B cell (primary cell): ENCODE data around the gene CACNA2D3. TPM values are rescaled to one million over a fixed set of nuclear protein-coding genes. Genes with fewer than 3 reads are reported as not detected.

Experiments
- ATAC-seq: fragments of 200-7000 bp; cut with Tn5 transposase; one replicate; pipeline ENCODE4 v1.10.0; 2021; ENCODE audit warnings: low read depth, mild to moderate bottlenecking, moderate number of reproducible peaks, moderate library complexity
- CTCF ChIA-PET: fragments of 350-600 bp; sonication (Branson Sonifier 250); formaldehyde crosslinking; loops from one replicate; lab custom pipeline; 2021; ENCODE audit warnings: antibody characterized with exemption, inconsistent platforms; lab: Charles Lee
- POLR2A ChIA-PET: fragments of 350-600 bp; sonication (Branson Sonifier 250); formaldehyde crosslinking; loops from one replicate; lab custom pipeline; 2021; ENCODE audit warnings: antibody characterized with exemption; lab: Charles Lee
- DNase-seq: peaks from one replicate; pipeline ENCODE4 v3.0.0; 2013
- H2AFZ ChIP-seq: 2 replicates; pipeline ENCODE4 v1.6.1; 2012; ENCODE audit warnings: mild to moderate bottlenecking, low read depth, low read length; ENCODE audit not compliant: insufficient read depth, poor library complexity, severe bottlenecking
- H3K27ac ChIP-seq, 2 donors: 1 replicate in 1 of 2; 2 replicates in 1 of 2; pipeline ENCODE4 v1.5.1; 2012 to 2013; ENCODE audit warnings: low read length in 2 of 2, mild to moderate bottlenecking in 2 of 2, moderate library complexity in 1 of 2
- H3K27me3 ChIP-seq, 4 experiments: fragments of 200-600 bp in 1 of 4; sonication (generic) in 1 of 4; replicated peaks in 1 of 4; 1 replicate in 2 of 4; 2 replicates in 2 of 4; pipeline versions ENCODE4 v1.6.1 to v1.7.0; 2013 to 2016; ENCODE audit warnings: low read length in 3 of 4, mild to moderate bottlenecking in 2 of 4, mixed read lengths in 1 of 4, moderate library complexity in 1 of 4; ENCODE audit not compliant: insufficient read depth in 4 of 4, control insufficient read depth in 3 of 4; ENCODE audit errors: control extremely low read depth in 1 of 4
- H3K36me3 ChIP-seq, 2 experiments: replicated peaks in 1 of 2; 1 replicate in 1 of 2; 2 replicates in 1 of 2; pipeline versions ENCODE4 v1.6.1 to v1.7.1; 2013; ENCODE audit warnings: low read length in 1 of 2; ENCODE audit not compliant: insufficient read depth in 2 of 2, control insufficient read depth in 1 of 2; ENCODE audit errors: control extremely low read depth in 1 of 2, extremely low read depth in 1 of 2
- H3K4me1 ChIP-seq, 2 donors: fragments of 200-600 bp in 1 of 2; sonication (generic) in 1 of 2; 1 replicate in 1 of 2; 2 replicates in 1 of 2; pipeline versions ENCODE4 v1.5.1 to v1.6.1; 2013 to 2017; ENCODE audit warnings: low read length in 2 of 2; ENCODE audit not compliant: control insufficient read depth in 2 of 2, insufficient read depth in 2 of 2
- H3K4me2 ChIP-seq: replicated peaks from 2 replicates; pipeline ENCODE3; 2012; ENCODE audit warnings: mild to moderate bottlenecking, low read depth, low read length; ENCODE audit not compliant: poor library complexity, severe bottlenecking
- H3K4me3 ChIP-seq, 5 experiments: fragments of 200-600 bp in 1 of 5; sonication (generic) in 1 of 5; 1 replicate in 3 of 5; 2 replicates in 2 of 5; pipeline versions ENCODE4 v1.5.1 to v1.7.0; 2011 to 2016; ENCODE audit warnings: low read length in 4 of 5, mild to moderate bottlenecking in 4 of 5, low read depth in 2 of 5, control low read depth in 1 of 5, moderate library complexity in 1 of 5; ENCODE audit not compliant: insufficient read depth in 1 of 5; ENCODE audit errors: control extremely low read depth in 1 of 5, extremely low read depth in 1 of 5
- H3K79me2 ChIP-seq: fragments of 200-600 bp; sonication (generic); one replicate; pipeline ENCODE4 v1.6.0; 2016; ENCODE audit warnings: low read length; ENCODE audit not compliant: control insufficient read depth, insufficient read depth
- H3K9ac ChIP-seq: fragments of 200-600 bp; sonication (generic); 2 replicates; pipeline ENCODE4 v1.6.1; 2017; ENCODE audit warnings: mild to moderate bottlenecking, low read length, moderate library complexity
- H3K9me3 ChIP-seq, 3 donors: one replicate each; pipeline versions ENCODE4 v1.6.1 to v1.7.1; 2013; ENCODE audit warnings: low read length in 2 of 3; ENCODE audit not compliant: control insufficient read depth in 2 of 3, insufficient read depth in 1 of 3; ENCODE audit errors: control extremely low read depth in 1 of 3
- H4K20me1 ChIP-seq: 2 replicates; pipeline ENCODE4 v1.6.0; 2012; ENCODE audit warnings: mild to moderate bottlenecking, low read length; ENCODE audit not compliant: insufficient read depth, control insufficient read depth, poor library complexity, severe bottlenecking
- H3K27ac Mint-ChIP-seq: one replicate; pipeline ENCODE4 v1.8.0; 2021; ENCODE audit warnings: mixed read lengths
- H3K27me3 Mint-ChIP-seq: one replicate; pipeline ENCODE4 v1.8.0; 2021; ENCODE audit warnings: mixed read lengths
- H3K4me1 Mint-ChIP-seq: one replicate; pipeline ENCODE4 v1.8.0; 2021; ENCODE audit warnings: mixed read lengths
- H3K4me3 Mint-ChIP-seq: one replicate; pipeline ENCODE4 v1.8.0; 2021; ENCODE audit warnings: mixed read lengths
- H3K9me3 Mint-ChIP-seq: one replicate; pipeline ENCODE4 v1.8.0; 2022; ENCODE audit warnings: mixed read lengths; ENCODE audit not compliant: insufficient read depth
- EZH2 ChIP-seq: IDR thresholded peaks from 2 replicates; pipeline ENCODE4 v1.6.1; 2012; ENCODE audit warnings: borderline replicate concordance, low read depth, mild to moderate bottlenecking, moderate library complexity, low read length; ENCODE audit not compliant: insufficient read depth, poor library complexity, severe bottlenecking
- WGBS: methylation state at CpG from one replicate; pipeline ENCODE4 v1.1.5; 2013; ENCODE audit warnings: missing lambda C conversion rate; ENCODE audit not compliant: insufficient coverage; 5-methylcytosine and 5-hydroxymethylcytosine counted together
- intact Hi-C: fragments of 100-400 bp; cut with micrococcal nuclease; formaldehyde crosslinking; loops from one replicate; pipeline ENCODE4 v1.10.0; 2022
- polyA plus RNA-seq: library from polyadenylated mRNA; depleted of rRNA; stranded (reverse); fragments of >200 nt; gene quantifications from 2 replicates; pipeline ENCODE4 v1.2.3, GENCODE V29; 2012
- total RNA-seq, 2 donors: library from RNA; stranded (reverse); fragments of 120-200 nt in 1 of 2; gene quantifications; 1 replicate in 1 of 2; 2 replicates in 1 of 2; pipeline versions ENCODE4 v1.2.3 to v1.2.4, GENCODE V29; 2013 to 2022
- TF ChIP-seq, protein P1 (sequence below): fragments of 200-600 bp; IDR thresholded peaks from one replicate; pipeline ENCODE4 v1.8.0; 2022; ENCODE audit warnings: antibody characterized with exemption, mild to moderate bottlenecking

Gene CACNA2D3
- total and polyA plus RNA-seq, 2 donors (not counting 1 experiment from before 2014, with no cell fraction given): not detected

DNA sequence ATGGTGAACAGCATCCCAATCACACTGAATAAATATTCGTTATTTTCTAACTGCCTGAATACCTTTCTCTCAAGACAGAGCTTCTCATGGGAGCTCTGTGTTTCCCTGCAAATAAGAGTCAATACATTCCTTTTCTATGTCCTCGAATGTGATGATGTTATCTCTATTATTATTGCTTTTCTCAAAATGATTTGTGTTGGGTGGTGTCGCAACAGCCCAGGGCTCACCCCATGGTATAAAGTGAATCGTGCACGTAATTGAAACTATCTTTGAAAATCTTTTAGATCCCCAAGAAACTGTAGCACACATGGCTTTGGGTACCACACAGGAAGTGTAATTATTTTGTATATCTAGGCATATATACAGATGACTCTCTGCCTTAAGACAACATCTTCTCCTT is 996.1 kb downstream of the CACNA2D3 start:
- H3K4me2 ChIP-seq: no peak overlapping the region
- Mint-ChIP-seq H3K9me3 (no peaks in the 10 kb centered on the region), H3K27me3 (no peaks in the 10 kb centered on the region), H3K27ac (no peak overlapping the region), H3K4me1 (no peaks in the 10 kb centered on the region), H3K4me3 (no peak overlapping the region)
- no peak overlapping the region for H3K9ac ChIP-seq
- no peaks in the 10 kb centered on the region for H3K27me3 ChIP-seq
- no CpG with 5 or more reads among the region's 5 CpGs for WGBS
- H4K20me1 ChIP-seq: no peaks in the 10 kb centered on the region
- H3K4me1 ChIP-seq: no peaks in the 10 kb centered on the region
- no peaks in the 10 kb centered on the region for H3K36me3 ChIP-seq
- H3K79me2 ChIP-seq: no peaks in the 10 kb centered on the region
- intact Hi-C loops: no loop called here
- no peak overlapping the region for H3K4me3 ChIP-seq
- H3K27ac ChIP-seq: no peak overlapping the region
- H2AFZ ChIP-seq: no peak overlapping the region
- ATAC-seq (no peak), DNase-seq (no peak)
- ChIA-PET POLR2A (no interaction called here), CTCF (no interaction called here)
- peaks cover 0 to 3% (median 0%) of the 10 kb centered on the region in 3 donors for H3K9me3 ChIP-seq
- TF ChIP-seq, protein P1, sequence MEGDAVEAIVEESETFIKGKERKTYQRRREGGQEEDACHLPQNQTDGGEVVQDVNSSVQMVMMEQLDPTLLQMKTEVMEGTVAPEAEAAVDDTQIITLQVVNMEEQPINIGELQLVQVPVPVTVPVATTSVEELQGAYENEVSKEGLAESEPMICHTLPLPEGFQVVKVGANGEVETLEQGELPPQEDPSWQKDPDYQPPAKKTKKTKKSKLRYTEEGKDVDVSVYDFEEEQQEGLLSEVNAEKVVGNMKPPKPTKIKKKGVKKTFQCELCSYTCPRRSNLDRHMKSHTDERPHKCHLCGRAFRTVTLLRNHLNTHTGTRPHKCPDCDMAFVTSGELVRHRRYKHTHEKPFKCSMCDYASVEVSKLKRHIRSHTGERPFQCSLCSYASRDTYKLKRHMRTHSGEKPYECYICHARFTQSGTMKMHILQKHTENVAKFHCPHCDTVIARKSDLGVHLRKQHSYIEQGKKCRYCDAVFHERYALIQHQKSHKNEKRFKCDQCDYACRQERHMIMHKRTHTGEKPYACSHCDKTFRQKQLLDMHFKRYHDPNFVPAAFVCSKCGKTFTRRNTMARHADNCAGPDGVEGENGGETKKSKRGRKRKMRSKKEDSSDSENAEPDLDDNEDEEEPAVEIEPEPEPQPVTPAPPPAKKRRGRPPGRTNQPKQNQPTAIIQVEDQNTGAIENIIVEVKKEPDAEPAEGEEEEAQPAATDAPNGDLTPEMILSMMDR: no peak
- no peak for TF ChIP-seq EZH2

DNA sequence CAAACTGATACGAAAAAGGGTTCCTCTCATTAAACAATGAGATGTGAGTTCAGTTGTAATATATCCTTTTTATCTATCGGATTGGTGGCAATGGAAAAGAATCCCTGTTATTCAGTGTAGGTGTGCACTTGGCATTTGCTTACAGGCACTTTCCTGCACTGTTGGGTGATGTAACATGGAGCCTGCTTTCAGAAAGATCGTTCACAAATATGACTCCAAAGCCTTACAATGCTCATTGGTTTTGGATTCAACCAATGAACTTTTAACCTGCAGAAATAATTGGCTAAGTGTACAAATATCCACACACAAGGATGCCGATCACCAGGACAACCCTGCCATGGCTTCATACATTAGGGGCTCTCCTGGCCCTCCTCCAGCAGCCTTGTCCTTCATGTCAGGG is 996.9 kb downstream of the CACNA2D3 start:
- H4K20me1 ChIP-seq: no peaks in the 10 kb centered on the region
- no peak overlapping the region for H3K4me3 ChIP-seq
- peaks cover 0 to 3% (median 0%) of the 10 kb centered on the region in 3 donors for H3K9me3 ChIP-seq
- Mint-ChIP-seq H3K4me1 (no peaks in the 10 kb centered on the region), H3K27me3 (no peaks in the 10 kb centered on the region), H3K9me3 (no peaks in the 10 kb centered on the region), H3K27ac (no peak overlapping the region), H3K4me3 (no peak overlapping the region)
- WGBS: 100% methylated on average over 2 of the region's 4 CpGs
- H3K4me2 ChIP-seq: no peak overlapping the region
- ChIA-PET CTCF (no interaction called here), POLR2A (no interaction called here)
- no peaks in the 10 kb centered on the region for H3K4me1 ChIP-seq
- H3K79me2 ChIP-seq: no peaks in the 10 kb centered on the region
- intact Hi-C loops: no loop called here
- DNase-seq (no peak), ATAC-seq (no peak)
- no peak overlapping the region for H3K27ac ChIP-seq
- no peak overlapping the region for H2AFZ ChIP-seq
- H3K9ac ChIP-seq: no peak overlapping the region
- no peaks in the 10 kb centered on the region for H3K36me3 ChIP-seq
- TF ChIP-seq, protein P1: no peak
- no peak for TF ChIP-seq EZH2
- no peaks in the 10 kb centered on the region for H3K27me3 ChIP-seq
